Activated B cell treated with CpG ODN at 0.5 μM for 24 hours (primary cell): ENCODE data around the gene WWP2. TPM values are rescaled to one million over a fixed set of nuclear protein-coding genes. Genes with fewer than 3 reads are reported as not detected.

Experiments
- ATAC-seq: fragments of 200-7000 bp; cut with Tn5 transposase; one replicate; pipeline ENCODE4 v1.10.0; 2021; ENCODE audit warnings: low read depth, mild to moderate bottlenecking, moderate library complexity
- CTCF ChIA-PET: fragments of 350-600 bp; sonication (Branson Sonifier 250); formaldehyde crosslinking; loops from one replicate; lab custom pipeline; 2021; ENCODE audit warnings: antibody characterized with exemption; lab: Charles Lee
- POLR2A ChIA-PET: fragments of 350-600 bp; sonication (Branson Sonifier 250); formaldehyde crosslinking; loops from one replicate; lab custom pipeline; 2021; ENCODE audit warnings: antibody characterized with exemption; lab: Charles Lee
- DNase-seq: peaks from one replicate; pipeline ENCODE4 v3.0.0; 2022
- H3K27ac Mint-ChIP-seq: one replicate; pipeline ENCODE4 v1.8.0; 2020; ENCODE audit warnings: mixed read lengths
- H3K27me3 Mint-ChIP-seq: one replicate; pipeline ENCODE4 v1.8.0; 2021; ENCODE audit warnings: mixed read lengths
- H3K36me3 Mint-ChIP-seq: one replicate; pipeline ENCODE4 v1.8.0; 2021; ENCODE audit warnings: low read depth, mixed read lengths
- H3K4me1 Mint-ChIP-seq: one replicate; pipeline ENCODE4 v1.8.0; 2021; ENCODE audit warnings: mixed read lengths
- H3K4me3 Mint-ChIP-seq: one replicate; pipeline ENCODE4 v1.8.0; 2020; ENCODE audit warnings: mild to moderate bottlenecking, mixed read lengths
- H3K9me3 Mint-ChIP-seq: one replicate; pipeline ENCODE4 v1.8.0; 2020; ENCODE audit warnings: mixed read lengths
- intact Hi-C: fragments of 100-400 bp; cut with micrococcal nuclease; formaldehyde crosslinking; loops from one replicate; pipeline ENCODE4 v1.15.1; 2024
- total RNA-seq: library from RNA; stranded (reverse); gene quantifications from 2 replicates; pipeline ENCODE4 v1.2.3, GENCODE V29; 2022
- TF ChIP-seq, protein P1 (sequence below): fragments of 200-600 bp; IDR thresholded peaks from one replicate; pipeline ENCODE4 v1.8.0; 2022; ENCODE audit warnings: antibody characterized with exemption, mild to moderate bottlenecking

The WWP2 gene
- total RNA-seq, 1 donor from 2014 or later = 80.8 TPM

- POLR2A ChIA-PET = no interaction called here
- ATAC-seq = no peak
- H3K36me3 Mint-ChIP-seq = peaks cover 62% of the 10 kb centered on the region
Measured at GRCh38 chr16:69855592-69855991, 93.5 kb downstream of the WWP2 start.

GRCh38 chr16:69858191-69859104 is 96.3 kb downstream of the WWP2 start:
- POLR2A ChIA-PET = no interaction called here
- intact Hi-C loops = loop anchor here (1.0 kb wide), 1 partner anchor 62 kb away; no protein-coding TSS in a partner anchor

More at GRCh38 chr16:69855592-69855991, 93.5 kb downstream of the WWP2 start:
- H3K27me3 Mint-ChIP-seq = no peaks in the 10 kb centered on the region
- no peaks in the 10 kb centered on the region for H3K4me1 Mint-ChIP-seq
- CTCF ChIA-PET = no interaction called here
- no peak overlapping the region for H3K27ac Mint-ChIP-seq
- no peak overlapping the region for H3K4me3 Mint-ChIP-seq
- intact Hi-C loops = no loop called here
- no peak for DNase-seq
- no peaks in the 10 kb centered on the region for H3K9me3 Mint-ChIP-seq
- TF ChIP-seq, protein P1, sequence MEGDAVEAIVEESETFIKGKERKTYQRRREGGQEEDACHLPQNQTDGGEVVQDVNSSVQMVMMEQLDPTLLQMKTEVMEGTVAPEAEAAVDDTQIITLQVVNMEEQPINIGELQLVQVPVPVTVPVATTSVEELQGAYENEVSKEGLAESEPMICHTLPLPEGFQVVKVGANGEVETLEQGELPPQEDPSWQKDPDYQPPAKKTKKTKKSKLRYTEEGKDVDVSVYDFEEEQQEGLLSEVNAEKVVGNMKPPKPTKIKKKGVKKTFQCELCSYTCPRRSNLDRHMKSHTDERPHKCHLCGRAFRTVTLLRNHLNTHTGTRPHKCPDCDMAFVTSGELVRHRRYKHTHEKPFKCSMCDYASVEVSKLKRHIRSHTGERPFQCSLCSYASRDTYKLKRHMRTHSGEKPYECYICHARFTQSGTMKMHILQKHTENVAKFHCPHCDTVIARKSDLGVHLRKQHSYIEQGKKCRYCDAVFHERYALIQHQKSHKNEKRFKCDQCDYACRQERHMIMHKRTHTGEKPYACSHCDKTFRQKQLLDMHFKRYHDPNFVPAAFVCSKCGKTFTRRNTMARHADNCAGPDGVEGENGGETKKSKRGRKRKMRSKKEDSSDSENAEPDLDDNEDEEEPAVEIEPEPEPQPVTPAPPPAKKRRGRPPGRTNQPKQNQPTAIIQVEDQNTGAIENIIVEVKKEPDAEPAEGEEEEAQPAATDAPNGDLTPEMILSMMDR = no peak

DNA sequence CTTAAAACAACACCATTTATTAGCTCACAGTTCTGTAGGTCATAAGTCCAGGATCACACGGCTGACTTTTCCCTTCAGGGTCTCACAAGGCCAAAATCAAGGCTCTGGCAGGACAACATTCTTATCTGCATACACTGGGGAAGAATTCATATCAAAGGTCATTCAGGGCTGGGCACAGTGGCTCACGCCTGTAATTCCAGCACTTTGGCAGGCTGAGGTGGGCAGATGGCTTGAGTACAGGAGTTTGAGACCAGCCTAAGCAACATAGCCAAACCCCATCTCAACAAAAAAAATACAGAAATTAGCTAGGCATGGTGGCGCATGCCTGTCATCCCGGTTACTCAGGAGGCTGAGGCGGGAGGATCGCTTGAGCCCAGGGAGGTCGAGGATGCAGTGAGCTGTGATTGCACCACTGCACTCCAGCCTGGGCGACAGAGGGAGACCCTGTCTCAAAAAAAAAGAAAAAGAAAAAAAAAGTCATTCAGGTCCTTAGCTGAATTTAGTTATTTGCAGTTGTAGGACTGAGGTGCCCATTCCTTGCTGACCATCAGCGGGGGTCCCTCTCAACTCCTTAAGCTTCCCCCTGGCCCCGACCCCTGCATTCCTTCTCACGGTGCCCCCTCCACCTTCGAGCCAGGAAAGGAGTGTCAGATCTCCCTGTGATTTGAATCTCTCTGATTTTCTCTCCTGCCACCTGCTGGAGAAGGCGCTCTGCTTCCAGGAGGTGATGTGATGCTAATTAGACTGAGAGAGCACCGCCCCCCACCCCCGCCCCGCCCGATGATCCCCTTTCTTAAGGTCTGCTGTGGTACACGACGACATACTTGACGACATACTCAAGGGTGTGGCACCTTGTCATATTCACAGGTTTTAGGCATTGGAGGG is 97.2 kb downstream of the WWP2 start:
- intact Hi-C loops = loop anchor here (1.0 kb wide), 1 partner anchor 63 kb away; no protein-coding TSS in a partner anchor
- peaks cover 37% of the 10 kb centered on the region for H3K36me3 Mint-ChIP-seq
- TF ChIP-seq, protein P1 = no peak
- H3K4me1 Mint-ChIP-seq = no peaks in the 10 kb centered on the region
- no peaks in the 10 kb centered on the region for H3K27me3 Mint-ChIP-seq
- H3K4me3 Mint-ChIP-seq = no peak overlapping the region
- POLR2A ChIA-PET = no interaction called here
- CTCF ChIA-PET = no interaction called here
- ATAC-seq = no peak
- no peak for DNase-seq
- H3K27ac Mint-ChIP-seq = no peak overlapping the region
- no peaks in the 10 kb centered on the region for H3K9me3 Mint-ChIP-seq

More at GRCh38 chr16:69858191-69859104, 96.3 kb downstream of the WWP2 start:
- Mint-ChIP-seq H3K4me3 (no peak overlapping the region), H3K36me3 (peaks cover 45% of the 10 kb centered on the region), H3K9me3 (no peaks in the 10 kb centered on the region), H3K4me1 (no peaks in the 10 kb centered on the region), H3K27ac (no peak overlapping the region), H3K27me3 (no peaks in the 10 kb centered on the region)
- CTCF ChIA-PET = no interaction called here
- ATAC-seq = no peak
- DNase-seq = no peak
- TF ChIP-seq, protein P1 = no peak

GRCh38 chr16:69860233-69861231 is 98.4 kb downstream of the WWP2 start:
- CTCF ChIA-PET = no interaction called here
- H3K27ac Mint-ChIP-seq = no peak overlapping the region
- intact Hi-C loops = no loop called here
- no peak overlapping the region for H3K4me3 Mint-ChIP-seq
- ATAC-seq = no peak
- POLR2A ChIA-PET = interaction anchor here (0.7 kb wide), 1 partner anchor 45 kb away, joined by 3 read pairs; no protein-coding TSS in a partner anchor
- H3K4me1 Mint-ChIP-seq = no peaks in the 10 kb centered on the region
- no peak for DNase-seq
- peaks cover 35% of the 10 kb centered on the region for H3K36me3 Mint-ChIP-seq
- TF ChIP-seq, protein P1 = no peak
- H3K27me3 Mint-ChIP-seq = no peaks in the 10 kb centered on the region
- no peaks in the 10 kb centered on the region for H3K9me3 Mint-ChIP-seq
